ENCODE measurements around the gene UNKL.

UNKL gene

DNA sequence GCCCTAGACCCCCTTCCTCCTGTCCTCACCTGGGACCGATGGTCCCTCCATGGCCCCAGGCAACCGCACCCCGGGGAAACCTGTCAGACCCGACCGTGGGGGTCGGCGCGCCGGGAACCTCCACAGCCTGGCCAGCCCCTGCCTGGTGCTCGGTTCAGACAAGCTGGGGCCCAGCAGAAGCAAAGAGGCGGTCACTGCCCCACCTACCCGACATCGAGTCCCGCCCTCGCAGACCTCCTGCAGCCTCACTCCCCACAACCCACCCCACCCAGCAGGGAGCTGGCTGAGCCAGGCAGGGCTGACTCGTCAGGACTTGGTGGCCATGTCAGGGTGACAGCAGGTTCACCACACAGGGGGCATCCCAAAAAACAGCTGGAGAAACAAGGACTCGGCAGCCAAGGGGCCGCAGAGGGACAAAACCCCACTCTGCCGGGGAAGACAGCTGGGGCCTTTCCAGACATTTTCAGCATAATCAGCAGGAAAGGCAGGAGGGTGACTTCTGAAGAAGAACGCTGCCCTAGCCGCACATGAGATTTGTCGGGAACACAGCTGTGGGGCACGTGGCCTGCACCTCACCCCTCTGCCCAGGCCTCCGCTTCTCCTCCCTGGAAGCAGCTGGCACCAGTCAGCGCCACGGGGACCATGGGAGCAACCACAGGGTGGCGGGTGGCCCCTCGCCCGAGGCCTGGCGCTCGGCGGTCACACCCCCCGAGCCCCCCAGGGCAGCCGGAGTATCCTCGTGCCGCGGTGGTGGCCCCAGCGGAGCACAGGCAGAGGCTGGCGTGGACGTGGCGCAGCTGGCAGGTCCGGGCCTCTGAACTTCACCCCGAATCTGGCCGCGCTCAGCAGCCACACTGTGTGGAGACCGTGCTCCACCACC is 39.8 kb downstream of the UNKL start:
- no peak for DNase-seq (ENCODE audit: low read depth, low spot score)
- POLR2A ChIA-PET, result no interaction called here
- CTCF ChIA-PET, result interaction anchor here (0.9 to 1.8 kb wide), 3 partner anchors 8 to 11 kb away, joined by 3 to 10 read pairs (median 4); no protein-coding TSS in a partner anchor
- H3K4me3 ChIP-seq (ENCODE audit: low read depth, low read length), result no peak overlapping the region
- TF ChIP-seq, protein P1, sequence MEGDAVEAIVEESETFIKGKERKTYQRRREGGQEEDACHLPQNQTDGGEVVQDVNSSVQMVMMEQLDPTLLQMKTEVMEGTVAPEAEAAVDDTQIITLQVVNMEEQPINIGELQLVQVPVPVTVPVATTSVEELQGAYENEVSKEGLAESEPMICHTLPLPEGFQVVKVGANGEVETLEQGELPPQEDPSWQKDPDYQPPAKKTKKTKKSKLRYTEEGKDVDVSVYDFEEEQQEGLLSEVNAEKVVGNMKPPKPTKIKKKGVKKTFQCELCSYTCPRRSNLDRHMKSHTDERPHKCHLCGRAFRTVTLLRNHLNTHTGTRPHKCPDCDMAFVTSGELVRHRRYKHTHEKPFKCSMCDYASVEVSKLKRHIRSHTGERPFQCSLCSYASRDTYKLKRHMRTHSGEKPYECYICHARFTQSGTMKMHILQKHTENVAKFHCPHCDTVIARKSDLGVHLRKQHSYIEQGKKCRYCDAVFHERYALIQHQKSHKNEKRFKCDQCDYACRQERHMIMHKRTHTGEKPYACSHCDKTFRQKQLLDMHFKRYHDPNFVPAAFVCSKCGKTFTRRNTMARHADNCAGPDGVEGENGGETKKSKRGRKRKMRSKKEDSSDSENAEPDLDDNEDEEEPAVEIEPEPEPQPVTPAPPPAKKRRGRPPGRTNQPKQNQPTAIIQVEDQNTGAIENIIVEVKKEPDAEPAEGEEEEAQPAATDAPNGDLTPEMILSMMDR (IDR thresholded peaks at IDR 0.05; ENCODE audit: insufficient read depth, low read length, missing control alignments), result no peak

GRCh38 chr16:1372292-1372950 is 42.1 kb downstream of the UNKL start:
- H3K4me3 ChIP-seq (ENCODE audit: low read depth, low read length), result no peak overlapping the region
- TF ChIP-seq, protein P1 (IDR thresholded peaks at IDR 0.05; ENCODE audit: insufficient read depth, low read length, missing control alignments), result no peak
- POLR2A ChIA-PET, result no interaction called here
- DNase-seq (ENCODE audit: low read depth, low spot score), result no peak
- CTCF ChIA-PET, result interaction anchor here (1.0 kb wide), 1 partner anchor 9 kb away, joined by 4 read pairs; no protein-coding TSS in a partner anchor

- ChIA-PET CTCF (interaction anchor here (1.0 to 1.1 kb wide), 2 partner anchors 8 to 13 kb away, joined by 3 to 4 read pairs; no protein-coding TSS in a partner anchor), POLR2A (no interaction called here)
- TF ChIP-seq, protein P1 (IDR thresholded peaks at IDR 0.05; ENCODE audit: insufficient read depth, low read length, missing control alignments), result no peak
- no peak overlapping the region for H3K4me3 ChIP-seq (ENCODE audit: low read depth, low read length)
- DNase-seq (ENCODE audit: low read depth, low spot score), result no peak
These were observed 43.2 kb downstream of the UNKL start for GRCh38 chr16:1371054-1371978.

DNA sequence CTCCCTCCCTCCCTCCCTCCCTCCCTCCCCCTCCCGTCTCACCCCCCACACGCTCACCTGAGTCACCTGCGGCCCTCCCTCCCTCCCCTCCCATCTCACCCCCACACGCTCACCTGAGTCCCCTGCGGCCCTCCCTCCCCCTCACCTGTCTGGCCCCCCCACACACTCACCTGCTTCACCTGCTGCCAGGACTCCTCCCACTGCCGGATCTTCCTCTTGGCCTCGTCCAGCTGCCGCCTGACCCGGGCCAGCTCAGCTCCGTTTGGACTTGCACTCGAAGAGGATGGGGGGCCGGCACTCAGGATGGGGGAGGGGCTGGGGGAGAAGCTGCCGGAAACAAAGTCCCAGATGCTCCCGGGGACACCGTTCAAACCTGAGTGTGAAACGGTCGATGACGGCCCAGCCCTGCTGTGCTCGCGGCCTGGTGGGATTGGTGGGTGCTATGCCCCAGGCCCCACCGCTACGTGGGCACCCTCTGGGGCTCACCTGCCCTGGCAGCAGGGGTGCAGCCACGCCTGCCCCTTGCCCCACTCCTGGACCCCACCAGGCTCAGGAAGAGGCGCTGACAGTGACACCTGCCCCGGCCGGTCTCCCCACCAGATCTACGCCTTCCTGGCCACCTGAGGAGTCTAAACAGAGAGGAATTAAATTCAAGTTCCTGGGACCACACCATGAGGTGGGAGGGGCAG is 46.9 kb downstream of the UNKL start:
- TF ChIP-seq, protein P1 (IDR thresholded peaks at IDR 0.05; ENCODE audit: insufficient read depth, low read length, missing control alignments), result no peak
- H3K4me3 ChIP-seq (ENCODE audit: low read depth, low read length), result no peak overlapping the region
- ChIA-PET POLR2A (no interaction called here), CTCF (interaction anchor here (1.1 to 1.5 kb wide), 2 partner anchors 13 to 63 kb away, joined by 3 to 4 read pairs; no protein-coding TSS in a partner anchor)
- DNase-seq (ENCODE audit: low read depth, low spot score), result no peak

GRCh38 chr16:1366712-1367299 is 47.7 kb downstream of the UNKL start:
- DNase-seq (ENCODE audit: low read depth, low spot score), result no peak
- ChIA-PET POLR2A (interaction anchor here (1.4 kb wide), 1 partner anchor 12 kb away, joined by 3 read pairs; no protein-coding TSS in a partner anchor), CTCF (interaction anchor here (1.1 to 4.7 kb wide), 2 partner anchors 8 to 13 kb away, joined by 3 to 33 read pairs; no protein-coding TSS in a partner anchor)
- TF ChIP-seq, protein P1 (IDR thresholded peaks at IDR 0.05; ENCODE audit: insufficient read depth, low read length, missing control alignments), result no peak
- no peak overlapping the region for H3K4me3 ChIP-seq (ENCODE audit: low read depth, low read length)
